NCI-H1436 (cell line): ENCODE data around the gene CHCHD6.

Experiments
- DNase-seq: peaks from one replicate; lab custom pipeline; 2025; lab: John Stamatoyannopoulos, UW

The CHCHD6 gene, protein sequence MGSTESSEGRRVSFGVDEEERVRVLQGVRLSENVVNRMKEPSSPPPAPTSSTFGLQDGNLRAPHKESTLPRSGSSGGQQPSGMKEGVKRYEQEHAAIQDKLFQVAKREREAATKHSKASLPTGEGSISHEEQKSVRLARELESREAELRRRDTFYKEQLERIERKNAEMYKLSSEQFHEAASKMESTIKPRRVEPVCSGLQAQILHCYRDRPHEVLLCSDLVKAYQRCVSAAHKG

DNA sequence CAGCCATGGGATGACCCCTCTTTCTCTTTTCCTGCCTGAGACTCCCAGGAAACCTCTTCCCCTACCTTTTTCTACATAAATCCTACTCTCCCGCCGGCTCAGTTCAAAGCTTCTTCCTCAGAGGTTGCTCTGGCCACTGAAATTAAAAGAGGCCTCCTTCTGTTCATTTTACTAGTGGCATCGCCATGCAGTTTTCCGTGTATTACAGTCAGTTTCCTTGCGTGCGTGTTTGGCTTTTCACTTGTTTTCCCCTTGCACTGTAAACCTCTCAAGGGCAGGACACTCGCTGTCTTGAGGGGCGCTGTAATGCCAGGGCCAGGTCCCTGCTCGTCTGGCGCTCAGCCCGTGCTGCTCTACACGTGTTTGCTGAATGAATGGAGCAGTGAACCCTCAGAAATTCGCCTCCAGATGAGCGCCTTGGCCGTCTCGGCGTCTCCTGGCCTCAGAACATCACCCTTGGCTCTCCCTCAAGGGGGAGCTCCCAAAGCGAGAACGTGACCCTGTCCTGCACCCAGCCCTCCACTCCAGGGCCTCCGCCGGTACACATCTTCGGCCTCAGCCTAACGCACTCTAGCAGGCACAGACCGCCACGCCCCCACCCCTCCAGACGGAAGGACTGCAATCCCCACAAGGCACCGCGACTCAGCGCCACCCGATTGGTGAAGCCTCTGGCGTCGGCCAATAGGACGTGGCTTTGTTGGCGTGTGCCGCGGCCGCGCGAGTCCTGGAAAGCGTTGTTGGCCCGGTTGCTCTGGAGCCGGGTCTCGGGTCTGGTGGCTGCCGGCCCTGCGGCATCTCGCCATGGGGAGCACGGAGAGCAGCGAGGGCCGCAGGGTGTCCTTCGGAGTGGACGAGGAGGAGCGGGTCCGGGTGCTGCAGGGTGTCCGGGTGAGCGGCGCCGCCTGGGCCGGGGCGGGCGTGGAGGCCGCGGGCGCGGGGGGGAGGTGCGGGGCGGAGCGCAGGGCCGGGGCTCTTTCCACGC is at the start of gene CHCHD6:
TSS of gene CHCHD6 (plus strand) at position 729 of the 982 bp plus-strand sequence. CDS start at position 802, 73 bp downstream.
- peak; percentile 98 for DNase-seq

- peak; percentile 87 for DNase-seq
Measured at GRCh38 chr3:126654571-126655383, 49.3 kb upstream of the CHCHD6 start, which contains the start of gene TXNRD3. Gene TXNRD3, minus strand, starts transcription at chr3:126655124.

- no peak for DNase-seq
Measured at GRCh38 chr3:126655887-126656286, 48.2 kb upstream of the CHCHD6 start.

DNA sequence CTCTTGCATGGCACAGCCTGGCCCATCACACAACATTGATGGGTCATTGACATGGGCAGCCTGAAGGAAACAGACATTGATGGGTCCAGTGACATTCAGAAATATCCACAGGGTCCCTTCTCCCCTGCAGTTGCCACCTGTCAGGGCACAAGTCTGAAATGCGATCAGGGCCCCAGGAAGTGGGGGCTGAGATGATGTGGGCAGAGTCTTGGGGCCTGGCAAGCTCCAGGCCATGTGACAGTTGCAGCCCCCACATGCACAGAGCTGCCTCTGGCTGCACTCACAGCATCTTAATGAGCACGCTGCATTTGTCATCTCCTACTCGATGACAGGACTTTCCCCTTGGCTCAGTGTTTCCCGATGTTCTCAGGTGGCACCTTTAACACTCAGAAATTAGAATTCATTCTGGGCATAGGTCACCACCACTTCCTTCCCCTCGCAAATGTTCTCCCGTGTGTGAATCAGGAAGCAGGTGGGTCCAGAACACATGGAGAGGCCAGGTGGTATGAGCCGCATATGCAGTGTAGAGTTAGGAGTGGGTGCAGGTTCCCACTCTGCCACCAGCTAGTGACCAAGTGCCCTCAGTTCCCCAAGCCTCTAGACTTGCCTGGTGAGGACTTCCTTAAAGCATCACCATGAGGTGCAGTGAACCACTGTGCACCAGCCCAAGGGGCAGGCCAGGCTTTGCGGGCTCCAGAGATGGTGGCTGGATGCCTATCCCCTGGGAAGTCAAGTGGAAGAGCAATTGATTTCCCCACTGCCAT is 47.5 kb upstream of the CHCHD6 start:
- DNase-seq: no peak

GRCh38 chr3:126657901-126658300 is 46.1 kb upstream of the CHCHD6 start:
- no peak for DNase-seq

DNA sequence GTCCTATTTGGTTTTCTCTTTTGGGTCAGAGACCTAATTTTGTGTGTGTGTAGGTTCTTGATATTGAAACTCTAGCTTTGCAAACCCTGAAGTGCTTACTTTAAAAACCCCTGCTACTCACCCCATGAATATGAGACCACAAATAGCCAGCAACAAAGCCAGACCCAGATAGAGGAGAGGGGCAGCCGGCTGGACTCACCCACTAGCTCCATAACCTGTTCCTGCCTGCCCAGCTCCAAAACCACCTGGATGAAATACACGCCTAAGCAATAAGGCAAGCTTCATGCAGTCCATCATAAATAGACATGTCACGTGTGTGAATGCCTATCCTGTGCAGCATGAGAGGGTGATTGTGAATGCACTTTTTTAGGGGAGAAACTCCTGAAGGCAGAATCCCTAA is 45.5 kb upstream of the CHCHD6 start:
- no peak for DNase-seq

- no peak for DNase-seq
Measured at GRCh38 chr3:126659915-126660886, 43.8 kb upstream of the CHCHD6 start.

- no peak for DNase-seq
Measured at GRCh38 chr3:126661532-126662364, 42.3 kb upstream of the CHCHD6 start.

- no peak for DNase-seq
Measured at GRCh38 chr3:126663257-126663656, 40.8 kb upstream of the CHCHD6 start.

- DNase-seq: no peak
Measured at GRCh38 chr3:126663750-126664149, 40.3 kb upstream of the CHCHD6 start.

GRCh38 chr3:126664591-126665214 is 39.3 kb upstream of the CHCHD6 start:
- DNase-seq: no peak

DNA sequence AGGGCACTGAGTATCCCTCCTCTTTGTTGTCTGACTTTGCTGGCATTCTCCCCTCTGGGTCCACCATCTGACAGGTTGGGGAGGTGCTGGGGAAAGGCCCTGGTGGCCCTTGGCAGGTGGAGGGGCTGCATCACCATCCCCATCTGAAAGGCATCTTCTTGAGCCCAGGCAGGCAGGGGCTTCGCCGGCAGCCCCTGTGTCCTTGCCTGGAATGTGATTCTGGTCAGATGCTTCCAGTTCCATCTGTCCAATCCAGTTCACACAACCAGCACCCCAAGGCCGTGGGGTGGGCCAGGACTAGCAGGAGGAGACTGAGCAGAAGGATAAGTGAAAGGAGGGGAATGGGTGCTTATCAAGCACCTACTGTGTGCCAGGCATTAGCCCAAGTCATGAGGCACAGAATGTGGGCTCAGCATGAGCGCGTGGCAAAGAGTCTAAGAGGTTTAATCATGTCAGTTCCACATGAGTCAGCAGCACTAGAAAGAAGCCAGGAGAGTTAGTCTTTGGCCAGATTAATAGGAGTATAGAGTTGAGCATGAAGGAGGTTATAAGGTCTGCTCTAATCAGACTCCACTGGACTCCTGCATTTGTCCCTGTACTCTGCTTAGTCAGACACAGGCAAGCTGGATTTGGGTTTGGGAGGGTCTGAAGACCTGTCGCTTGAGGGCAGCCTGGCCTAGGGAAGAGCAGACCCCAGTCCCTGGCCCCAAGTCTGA is 38.7 kb upstream of the CHCHD6 start:
- DNase-seq: no peak

DNA sequence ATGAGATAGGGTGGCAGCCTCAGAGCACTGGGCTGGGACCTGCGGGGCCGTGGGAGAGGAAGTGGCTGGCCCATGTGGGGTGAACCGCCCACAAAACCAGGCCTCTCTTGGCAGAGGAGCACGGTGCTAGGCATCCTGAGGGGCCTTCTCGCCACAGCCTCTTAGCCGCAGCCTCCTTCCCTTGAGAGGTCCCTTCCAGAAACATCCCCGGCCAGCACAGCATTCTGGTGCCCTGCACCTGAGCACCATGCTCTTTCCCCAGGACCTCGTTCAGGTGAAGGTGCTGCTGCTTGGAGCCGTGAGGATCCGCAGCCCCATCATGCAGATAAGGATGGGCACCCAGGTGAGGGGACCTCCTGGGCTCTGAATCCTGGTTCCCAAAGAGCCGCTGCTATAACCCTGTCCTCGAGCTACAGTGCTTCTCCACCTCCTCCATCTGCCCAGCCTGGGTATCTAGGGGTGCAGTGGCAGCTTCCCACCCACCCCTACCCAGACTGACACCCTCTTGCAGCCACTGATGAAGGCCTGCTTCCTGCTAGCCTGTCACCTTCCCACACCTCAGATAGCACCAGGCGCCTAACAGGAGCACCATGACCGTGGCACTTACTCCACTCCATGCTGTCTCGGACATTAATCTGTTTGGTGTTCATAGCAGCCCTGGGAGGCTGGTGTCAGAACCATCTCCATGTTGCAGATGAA is 37.9 kb upstream of the CHCHD6 start:
- DNase-seq: no peak

DNA sequence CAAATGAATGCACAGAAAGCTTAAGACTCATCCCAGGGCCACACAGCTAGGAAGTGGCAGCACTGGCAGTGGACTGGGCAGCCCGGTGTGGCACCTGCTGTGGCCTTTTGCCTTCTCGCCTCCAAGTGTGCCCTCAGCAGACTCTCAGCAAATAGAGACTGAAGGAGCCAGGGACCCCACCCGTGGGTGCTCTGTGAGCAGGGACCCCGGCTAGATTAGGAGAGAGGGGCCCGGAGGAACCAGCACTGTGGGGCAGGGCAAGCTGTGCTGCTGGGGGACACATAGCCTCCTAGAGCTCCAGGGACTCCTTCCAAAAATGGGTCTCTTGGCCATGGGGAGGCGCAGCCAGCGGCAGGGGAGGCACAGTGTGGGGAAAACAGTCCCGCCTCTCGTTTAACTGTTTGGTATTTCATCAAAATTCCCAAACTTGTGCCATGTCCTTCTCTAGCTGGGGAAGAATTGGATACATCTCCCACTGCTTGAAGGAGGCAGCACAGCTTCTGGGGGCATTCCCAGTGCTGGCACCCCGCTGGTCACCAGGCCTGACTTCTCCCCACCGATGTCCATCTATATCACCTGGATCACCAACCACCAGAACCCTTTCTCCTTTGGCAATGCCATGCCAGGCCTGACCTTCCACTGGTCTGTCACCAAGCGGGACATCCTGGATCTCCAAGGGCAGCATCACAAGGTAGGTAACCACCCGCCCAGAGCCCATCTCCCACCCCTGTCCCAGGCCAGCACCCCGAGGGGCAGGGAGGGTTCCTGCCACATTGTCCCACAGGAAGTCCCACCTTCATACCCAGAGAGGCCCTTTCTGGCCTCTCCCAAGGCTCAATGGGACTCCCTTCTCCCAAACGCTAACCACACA is 37.1 kb upstream of the CHCHD6 start:
- no peak for DNase-seq

DNA sequence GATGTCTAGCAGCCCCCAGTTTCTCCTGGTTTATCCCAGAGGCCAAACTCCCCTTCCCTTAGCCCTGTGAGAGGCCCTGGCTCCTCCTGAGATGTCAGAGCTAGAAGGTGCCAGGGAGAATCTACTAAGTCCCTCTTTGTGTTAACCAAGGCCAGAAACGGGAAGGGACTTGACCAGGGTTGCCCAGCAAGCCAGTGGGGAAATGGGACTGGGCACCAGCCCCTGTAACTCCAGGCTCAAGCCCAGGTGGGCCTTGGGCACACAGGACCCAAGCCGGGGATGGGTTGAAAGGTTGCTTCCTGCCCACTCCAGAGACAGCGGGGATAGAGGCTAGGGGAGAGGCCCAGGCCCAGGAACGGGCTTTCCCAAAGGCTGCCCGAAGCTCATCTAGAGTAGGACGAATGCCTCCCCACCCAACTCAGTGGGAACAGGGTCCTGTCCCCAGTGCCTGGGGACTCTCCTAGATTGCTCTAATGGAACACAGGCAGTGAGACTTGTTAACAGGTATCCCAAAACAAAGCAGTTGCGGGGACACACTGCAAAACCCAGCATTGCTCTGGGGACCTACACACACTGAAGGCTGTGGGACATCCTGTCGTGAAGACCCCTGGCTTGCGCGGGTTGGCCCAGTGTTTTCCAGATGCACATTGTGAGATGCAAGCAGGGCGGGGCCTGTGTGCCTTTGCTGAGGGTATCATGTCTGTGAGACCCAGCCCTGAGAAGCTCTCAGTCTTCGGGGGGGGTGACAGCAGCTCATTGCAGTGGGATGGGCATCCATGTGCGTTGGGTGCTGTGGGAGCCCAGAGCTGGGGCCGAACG is 36.2 kb upstream of the CHCHD6 start:
- no peak for DNase-seq
